ENCODE measurements around the gene ENGASE. TPM values are rescaled to one million over a fixed set of nuclear protein-coding genes. Genes with fewer than 3 reads are reported as not detected.

The ENGASE gene
- total and polyA plus RNA-seq, 9 of the 15 experiments (the other 6 are each of a cell fraction or from before 2014, with no cell fraction given): 0.06 to 45.5 (median 13.9) TPM

DNA sequence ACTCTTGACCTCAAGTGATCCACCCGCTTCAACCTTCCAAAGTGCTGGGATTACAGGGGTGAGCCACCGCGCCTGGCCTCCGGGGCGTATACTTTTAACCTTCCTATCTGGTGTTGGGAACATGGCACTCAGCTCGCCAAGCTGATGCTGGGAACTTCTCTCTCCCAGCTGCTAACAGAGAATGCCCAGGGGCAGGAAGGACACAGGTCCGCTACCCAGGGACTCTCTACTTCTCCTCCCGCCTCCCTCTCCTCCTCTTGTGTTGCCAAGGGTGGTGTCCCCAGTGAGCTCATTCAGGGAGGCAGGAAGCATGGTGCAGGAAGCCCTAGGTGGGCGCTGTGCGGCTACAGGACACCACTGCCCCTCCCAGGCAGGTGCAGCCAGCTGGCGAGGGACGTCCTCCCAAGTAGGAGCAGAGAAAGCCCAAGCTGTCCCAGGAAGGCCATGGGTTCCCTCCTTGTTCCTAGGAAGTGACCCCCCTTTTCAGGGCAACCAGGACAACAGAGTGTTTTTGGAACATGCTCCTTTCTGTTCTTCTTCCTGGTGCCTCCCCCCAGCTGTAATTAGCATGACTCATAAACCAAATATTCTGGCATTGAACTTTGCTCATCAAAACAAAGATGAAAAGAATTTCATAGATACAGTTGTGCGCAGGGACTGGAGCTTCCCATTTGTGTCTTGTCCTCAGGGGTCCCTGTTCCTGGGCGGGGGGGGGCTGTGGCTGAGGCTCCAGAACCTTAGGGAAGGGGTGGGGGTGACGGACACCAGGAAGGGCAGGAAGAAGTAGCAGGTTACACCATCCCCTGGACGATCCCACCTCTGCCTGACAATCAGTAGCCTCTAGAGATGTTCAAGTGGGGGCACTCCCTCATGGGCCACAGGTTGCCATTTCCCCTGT is 48.0 kb upstream of the ENGASE start (continued):
- TF ChIP-seq, protein P1, sequence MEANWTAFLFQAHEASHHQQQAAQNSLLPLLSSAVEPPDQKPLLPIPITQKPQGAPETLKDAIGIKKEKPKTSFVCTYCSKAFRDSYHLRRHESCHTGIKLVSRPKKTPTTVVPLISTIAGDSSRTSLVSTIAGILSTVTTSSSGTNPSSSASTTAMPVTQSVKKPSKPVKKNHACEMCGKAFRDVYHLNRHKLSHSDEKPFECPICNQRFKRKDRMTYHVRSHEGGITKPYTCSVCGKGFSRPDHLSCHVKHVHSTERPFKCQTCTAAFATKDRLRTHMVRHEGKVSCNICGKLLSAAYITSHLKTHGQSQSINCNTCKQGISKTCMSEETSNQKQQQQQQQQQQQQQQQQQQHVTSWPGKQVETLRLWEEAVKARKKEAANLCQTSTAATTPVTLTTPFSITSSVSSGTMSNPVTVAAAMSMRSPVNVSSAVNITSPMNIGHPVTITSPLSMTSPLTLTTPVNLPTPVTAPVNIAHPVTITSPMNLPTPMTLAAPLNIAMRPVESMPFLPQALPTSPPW (CRISPR knock-in tag; IDR thresholded peaks at IDR 0.05): peak; percentile 41
- TF ChIP-seq TAF15 (IDR thresholded peaks at IDR 0.05; ENCODE audit: low read depth, low read length): no peak
- TF ChIP-seq ESRRB (CRISPR knock-in tag; IDR thresholded peaks at IDR 0.05; ENCODE audit: borderline replicate concordance): no peak
- TF ChIP-seq TCF7L2 (IDR thresholded peaks at IDR 0.05; ENCODE audit: low read depth, low read length): no peak
- TF ChIP-seq, protein P2, sequence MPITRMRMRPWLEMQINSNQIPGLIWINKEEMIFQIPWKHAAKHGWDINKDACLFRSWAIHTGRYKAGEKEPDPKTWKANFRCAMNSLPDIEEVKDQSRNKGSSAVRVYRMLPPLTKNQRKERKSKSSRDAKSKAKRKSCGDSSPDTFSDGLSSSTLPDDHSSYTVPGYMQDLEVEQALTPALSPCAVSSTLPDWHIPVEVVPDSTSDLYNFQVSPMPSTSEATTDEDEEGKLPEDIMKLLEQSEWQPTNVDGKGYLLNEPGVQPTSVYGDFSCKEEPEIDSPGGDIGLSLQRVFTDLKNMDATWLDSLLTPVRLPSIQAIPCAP (CRISPR knock-in tag; IDR thresholded peaks at IDR 0.05; ENCODE audit: borderline replicate concordance): no peak
- TF ChIP-seq ETV1 (tag; conservative IDR thresholded peaks at IDR 0.05; ENCODE audit: low read depth): no peak
- TF ChIP-seq ZNF696 (CRISPR knock-in tag; conservative IDR thresholded peaks at IDR 0.05): no peak
- no peak for TF ChIP-seq ZNF146 (CRISPR knock-in tag; IDR thresholded peaks at IDR 0.05; ENCODE audit: unreplicated experiment)
- no peak for TF ChIP-seq STAG1 (CRISPR knock-in tag; IDR thresholded peaks at IDR 0.05; ENCODE audit: borderline replicate concordance)
- TF ChIP-seq MAFG (tag; conservative IDR thresholded peaks at IDR 0.05): no peak
- TF ChIP-seq JUN (IDR thresholded peaks at IDR 0.05; ENCODE audit: borderline replicate concordance, low read depth, low read length): 0 out of 2 replicates have a peak, but pooled peaks have one; percentile 11
- no peak for TF ChIP-seq JUN (CRISPR knock-in tag; IDR thresholded peaks at IDR 0.05; ENCODE audit: borderline replicate concordance)
- no peak for TF ChIP-seq KDM5B (IDR thresholded peaks at IDR 0.05; ENCODE audit: insufficient replicate concordance, low read depth, low read length)
- TF ChIP-seq THRAP3 (IDR thresholded peaks at IDR 0.05; ENCODE audit: borderline replicate concordance): no peak
- TF ChIP-seq TEAD4 (IDR thresholded peaks at IDR 0.05; ENCODE audit: low read length): 0 out of 2 replicates have a peak, but pooled peaks have one; percentile 17
- no peak for TF ChIP-seq TEAD4 (CRISPR knock-in tag; IDR thresholded peaks at IDR 0.05; ENCODE audit: borderline replicate concordance)
- TF ChIP-seq, protein P3, sequence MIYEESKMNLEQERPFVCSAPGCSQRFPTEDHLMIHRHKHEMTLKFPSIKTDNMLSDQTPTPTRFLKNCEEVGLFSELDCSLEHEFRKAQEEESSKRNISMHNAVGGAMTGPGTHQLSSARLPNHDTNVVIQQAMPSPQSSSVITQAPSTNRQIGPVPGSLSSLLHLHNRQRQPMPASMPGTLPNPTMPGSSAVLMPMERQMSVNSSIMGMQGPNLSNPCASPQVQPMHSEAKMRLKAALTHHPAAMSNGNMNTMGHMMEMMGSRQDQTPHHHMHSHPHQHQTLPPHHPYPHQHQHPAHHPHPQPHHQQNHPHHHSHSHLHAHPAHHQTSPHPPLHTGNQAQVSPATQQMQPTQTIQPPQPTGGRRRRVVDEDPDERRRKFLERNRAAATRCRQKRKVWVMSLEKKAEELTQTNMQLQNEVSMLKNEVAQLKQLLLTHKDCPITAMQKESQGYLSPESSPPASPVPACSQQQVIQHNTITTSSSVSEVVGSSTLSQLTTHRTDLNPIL (CRISPR knock-in tag; IDR thresholded peaks at IDR 0.05): no peak
- TF ChIP-seq CHD1 (IDR thresholded peaks at IDR 0.05; ENCODE audit: low read length): no peak
